ENCODE measurements around the gene CYTIP. TPM values are rescaled to one million over a fixed set of nuclear protein-coding genes. Genes with fewer than 3 reads are reported as not detected.

The CYTIP gene
- total and polyA plus RNA-seq, 4 donors = 7.4 to 45.9 (median 29.4) TPM

DNA sequence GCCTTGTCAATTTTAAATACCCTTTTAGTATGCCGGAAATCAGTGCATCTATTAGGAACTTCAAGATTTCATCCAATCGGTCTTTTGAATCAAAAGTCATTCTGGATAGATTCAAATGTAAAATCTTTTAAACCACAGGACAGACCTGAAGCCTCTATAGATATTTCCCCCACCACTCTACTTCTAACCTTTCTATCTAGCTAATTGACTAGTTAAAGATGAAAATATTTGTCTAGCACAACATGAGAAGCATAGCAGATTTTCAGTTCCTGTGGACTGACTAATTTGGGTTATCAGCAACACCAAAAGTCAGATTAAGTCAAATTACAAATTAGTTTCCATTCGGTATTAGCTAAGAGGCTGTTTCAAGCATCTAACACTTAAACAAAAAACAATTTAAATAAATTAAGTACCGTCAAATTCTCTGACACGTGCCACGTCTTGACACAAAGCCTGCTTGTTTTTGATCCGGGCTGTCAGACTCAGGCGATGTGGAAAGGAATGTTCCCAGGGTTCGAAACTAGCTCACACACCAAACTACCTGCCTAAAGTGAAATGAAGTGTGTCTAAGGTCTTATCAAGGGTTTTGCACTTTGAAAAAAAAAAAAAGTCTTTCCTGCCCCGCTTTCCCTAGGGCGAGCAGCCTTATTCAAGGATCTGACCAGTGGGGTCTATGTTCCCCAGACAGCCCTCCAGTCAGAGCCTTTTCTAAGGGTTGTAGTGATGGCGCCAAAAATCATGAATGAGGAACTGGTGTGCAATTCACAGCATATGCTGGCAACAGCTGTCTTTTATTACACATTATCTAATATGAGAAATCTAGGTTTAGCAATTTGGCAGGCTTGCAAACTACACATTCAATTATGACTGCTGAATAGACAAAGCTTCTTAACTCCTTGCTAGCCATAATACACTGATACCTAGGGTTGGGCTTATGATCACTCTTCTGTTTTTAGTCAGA lies 4.7 kb downstream of the CYTIP start:
- no peak overlapping the region for H3K27ac ChIP-seq (ENCODE audit: low read depth in 1 of 2, low read length in 1 of 2)
- peaks cover 0 to 47% (median 14%) of the 10 kb centered on the region in 5 donors for H3K4me1 ChIP-seq (ENCODE audit: control insufficient read depth in 5 of 5, insufficient read depth in 5 of 5, low read length in 5 of 5)
- TF ChIP-seq, protein P1, sequence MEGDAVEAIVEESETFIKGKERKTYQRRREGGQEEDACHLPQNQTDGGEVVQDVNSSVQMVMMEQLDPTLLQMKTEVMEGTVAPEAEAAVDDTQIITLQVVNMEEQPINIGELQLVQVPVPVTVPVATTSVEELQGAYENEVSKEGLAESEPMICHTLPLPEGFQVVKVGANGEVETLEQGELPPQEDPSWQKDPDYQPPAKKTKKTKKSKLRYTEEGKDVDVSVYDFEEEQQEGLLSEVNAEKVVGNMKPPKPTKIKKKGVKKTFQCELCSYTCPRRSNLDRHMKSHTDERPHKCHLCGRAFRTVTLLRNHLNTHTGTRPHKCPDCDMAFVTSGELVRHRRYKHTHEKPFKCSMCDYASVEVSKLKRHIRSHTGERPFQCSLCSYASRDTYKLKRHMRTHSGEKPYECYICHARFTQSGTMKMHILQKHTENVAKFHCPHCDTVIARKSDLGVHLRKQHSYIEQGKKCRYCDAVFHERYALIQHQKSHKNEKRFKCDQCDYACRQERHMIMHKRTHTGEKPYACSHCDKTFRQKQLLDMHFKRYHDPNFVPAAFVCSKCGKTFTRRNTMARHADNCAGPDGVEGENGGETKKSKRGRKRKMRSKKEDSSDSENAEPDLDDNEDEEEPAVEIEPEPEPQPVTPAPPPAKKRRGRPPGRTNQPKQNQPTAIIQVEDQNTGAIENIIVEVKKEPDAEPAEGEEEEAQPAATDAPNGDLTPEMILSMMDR (IDR thresholded peaks at IDR 0.05; ENCODE audit: control extremely low read depth, extremely low read depth) = no peak
- H3K9ac ChIP-seq (ENCODE audit: insufficient read depth in 1 of 2, low read length in 2 of 2) = no peak overlapping the region
- DNase-seq (peak; percentile 42 to 87 (median 79)), ATAC-seq (ENCODE audit: insufficient read depth, low FRiP score) (no peak)
- H3K27me3 ChIP-seq (ENCODE audit: control insufficient read depth in 3 of 3, insufficient read depth in 3 of 3, low read length in 2 of 3) = no peaks in the 10 kb centered on the region
- H3K9me3 ChIP-seq (ENCODE audit: control insufficient read depth in 4 of 4, insufficient read depth in 3 of 4, low read length in 3 of 4) = no peaks in the 10 kb centered on the region
- no peaks in the 10 kb centered on the region for H3K36me3 ChIP-seq (ENCODE audit: control insufficient read depth in 4 of 4, insufficient read depth in 4 of 4, low read length in 4 of 4)
- 49 to 65% methylated on average over 12 of the region's 12 CpGs for WGBS, 2 donors
- no peak overlapping the region for H3K4me3 ChIP-seq

DNA sequence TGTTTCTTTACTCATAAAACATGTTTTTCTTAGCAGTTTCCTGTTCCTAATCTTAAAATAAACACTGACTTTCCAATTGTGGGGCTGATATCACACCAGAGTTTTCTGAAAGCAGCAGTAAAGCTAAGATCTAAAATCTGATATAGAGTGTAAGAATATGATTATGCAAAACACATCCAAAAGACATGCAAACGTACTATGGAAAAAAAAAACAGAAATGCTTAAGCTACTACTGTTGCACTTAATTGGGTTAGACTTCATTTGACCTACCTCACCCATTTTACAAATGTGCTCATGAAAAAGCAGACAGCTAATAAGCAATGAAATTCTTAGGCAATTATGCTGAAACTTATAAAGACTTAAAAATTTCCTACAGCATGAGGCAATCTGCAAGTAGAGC lies 10.5 kb downstream of the CYTIP start:
- TF ChIP-seq, protein P1 (IDR thresholded peaks at IDR 0.05; ENCODE audit: control extremely low read depth, extremely low read depth) = no peak
- WGBS, 2 donors = 9 to 30% methylated on average over 1 of the region's 1 CpG
- Histone ChIP-seq H3K27me3 (ENCODE audit: control insufficient read depth in 3 of 3, insufficient read depth in 3 of 3, low read length in 2 of 3) (no peaks in the 10 kb centered on the region), H3K4me1 (ENCODE audit: control insufficient read depth in 5 of 5, insufficient read depth in 5 of 5, low read length in 5 of 5) (peaks cover 0 to 34% (median 18%) of the 10 kb centered on the region in 5 donors), H3K36me3 (ENCODE audit: control insufficient read depth in 4 of 4, insufficient read depth in 4 of 4, low read length in 4 of 4) (no peaks in the 10 kb centered on the region), H3K27ac (ENCODE audit: low read depth in 1 of 2, low read length in 1 of 2) (no peak overlapping the region), H3K9me3 (ENCODE audit: control insufficient read depth in 4 of 4, insufficient read depth in 3 of 4, low read length in 3 of 4) (no peaks in the 10 kb centered on the region), H3K4me3 (no peak overlapping the region), H3K9ac (ENCODE audit: insufficient read depth in 1 of 2, low read length in 2 of 2) (no peak overlapping the region)
- peak in 2 of 3 donors; percentile 36 to 55 for DNase-seq
- ATAC-seq (ENCODE audit: insufficient read depth, low FRiP score) = no peak

DNA sequence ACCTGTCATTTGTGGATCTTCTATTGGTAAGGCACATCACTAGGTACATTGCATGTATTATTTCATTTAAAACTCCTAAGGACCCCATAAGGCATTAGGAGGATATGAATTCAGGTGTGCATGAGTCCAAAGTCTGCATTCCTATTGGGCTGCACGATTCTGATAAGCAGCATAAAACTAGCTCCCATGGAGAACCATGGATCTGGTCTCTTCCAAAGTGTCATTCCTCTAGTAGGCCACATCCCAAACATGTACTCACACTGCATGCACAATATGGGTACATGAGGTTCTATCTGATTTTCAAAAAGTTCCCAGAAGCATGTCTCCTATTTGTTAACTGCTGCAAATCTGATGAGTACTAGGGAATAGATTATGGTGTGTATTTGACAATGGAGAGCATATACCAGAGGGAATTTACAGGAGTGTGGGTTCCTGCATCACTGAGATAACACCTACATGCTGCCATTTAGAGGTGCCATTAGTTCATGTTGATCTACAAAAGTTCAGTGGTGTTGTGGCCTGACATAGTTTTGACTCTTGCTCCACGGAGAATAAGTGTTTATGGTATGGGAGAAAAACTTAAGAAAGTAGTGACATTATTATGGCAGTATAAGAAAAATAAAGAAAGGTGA lies 11.3 kb downstream of the CYTIP start:
- no peak for ATAC-seq (ENCODE audit: insufficient read depth, low FRiP score)
- no peak for DNase-seq
- Histone ChIP-seq H3K27ac (ENCODE audit: low read depth in 1 of 2, low read length in 1 of 2) (no peak overlapping the region), H3K4me1 (ENCODE audit: control insufficient read depth in 5 of 5, insufficient read depth in 5 of 5, low read length in 5 of 5) (peaks cover 0 to 34% (median 18%) of the 10 kb centered on the region in 5 donors), H3K36me3 (ENCODE audit: control insufficient read depth in 4 of 4, insufficient read depth in 4 of 4, low read length in 4 of 4) (no peaks in the 10 kb centered on the region), H3K4me3 (no peak overlapping the region), H3K9ac (ENCODE audit: insufficient read depth in 1 of 2, low read length in 2 of 2) (no peak overlapping the region), H3K27me3 (ENCODE audit: control insufficient read depth in 3 of 3, insufficient read depth in 3 of 3, low read length in 2 of 3) (no peaks in the 10 kb centered on the region), H3K9me3 (ENCODE audit: control insufficient read depth in 4 of 4, insufficient read depth in 3 of 4, low read length in 3 of 4) (no peaks in the 10 kb centered on the region)
- TF ChIP-seq, protein P1 (IDR thresholded peaks at IDR 0.05; ENCODE audit: control extremely low read depth, extremely low read depth) = no peak
- 79 to 81% methylated on average over 2 of the region's 2 CpGs for WGBS, 2 donors
